Nephron (organoid): Measurements from ENCODE around the gene WASHC3.

ENCODE experiments used
- H3K27ac Mint-ChIP-seq, 3 experiments: 2 replicates each; pipeline ENCODE4 v1.8.0; 2020; ENCODE audit warnings: mixed read lengths in 3 of 3, mild to moderate bottlenecking in 2 of 3, moderate library complexity in 1 of 3
- H3K27me3 Mint-ChIP-seq: 2 replicates; pipeline ENCODE4 v1.8.0; 2021; ENCODE audit warnings: low read depth, mild to moderate bottlenecking, moderate library complexity, mixed read lengths
- H3K36me3 Mint-ChIP-seq: 2 replicates; pipeline ENCODE4 v1.8.0; 2020; ENCODE audit warnings: low read depth, mixed read lengths
- H3K4me1 Mint-ChIP-seq: 2 replicates; pipeline ENCODE4 v1.8.0; 2020; ENCODE audit warnings: mixed read lengths
- H3K4me3 Mint-ChIP-seq, 3 experiments: 2 replicates each; pipeline ENCODE4 v1.8.0; 2020; ENCODE audit warnings: mild to moderate bottlenecking in 3 of 3, mixed read lengths in 3 of 3, moderate library complexity in 2 of 3
- H3K9me3 Mint-ChIP-seq: 2 replicates; pipeline ENCODE4 v1.8.0; 2020; ENCODE audit warnings: mixed read lengths
- TF ChIP-seq, protein P1 (sequence below), 3 experiments: fragments of 200-600 bp; sonication (generic); IDR thresholded peaks; one replicate each; pipeline ENCODE4 v1.5.0; 2021; ENCODE audit warnings: antibody characterized with exemption in 3 of 3; ENCODE audit not compliant: unreplicated experiment in 3 of 3

The WASHC3 gene

DNA sequence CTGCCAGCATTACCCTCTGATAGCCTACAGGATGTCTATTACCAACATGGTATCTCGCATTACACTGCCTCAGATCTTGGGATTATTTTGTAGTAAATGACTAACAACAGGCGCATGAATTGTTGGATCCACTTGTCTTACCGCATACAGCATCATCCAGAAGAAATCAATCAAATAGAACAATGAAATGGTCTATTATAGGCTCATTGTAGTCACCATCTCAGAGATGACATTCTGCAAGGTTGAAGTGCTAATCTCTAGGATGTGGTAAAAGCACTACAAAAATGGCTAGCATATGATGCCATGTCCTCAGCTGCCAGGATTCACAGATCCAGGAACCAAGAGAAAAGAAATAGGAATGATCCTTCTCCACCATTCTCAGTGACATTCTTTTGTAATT is 52.0 kb downstream of the WASHC3 start:
- Mint-ChIP-seq H3K9me3 (no peaks in the 10 kb centered on the region), H3K4me3 (no peak overlapping the region), H3K36me3 (peaks cover 17% of the 10 kb centered on the region), H3K27me3 (no peaks in the 10 kb centered on the region), H3K27ac (no peak overlapping the region), H3K4me1 (no peaks in the 10 kb centered on the region)
- TF ChIP-seq, protein P1, sequence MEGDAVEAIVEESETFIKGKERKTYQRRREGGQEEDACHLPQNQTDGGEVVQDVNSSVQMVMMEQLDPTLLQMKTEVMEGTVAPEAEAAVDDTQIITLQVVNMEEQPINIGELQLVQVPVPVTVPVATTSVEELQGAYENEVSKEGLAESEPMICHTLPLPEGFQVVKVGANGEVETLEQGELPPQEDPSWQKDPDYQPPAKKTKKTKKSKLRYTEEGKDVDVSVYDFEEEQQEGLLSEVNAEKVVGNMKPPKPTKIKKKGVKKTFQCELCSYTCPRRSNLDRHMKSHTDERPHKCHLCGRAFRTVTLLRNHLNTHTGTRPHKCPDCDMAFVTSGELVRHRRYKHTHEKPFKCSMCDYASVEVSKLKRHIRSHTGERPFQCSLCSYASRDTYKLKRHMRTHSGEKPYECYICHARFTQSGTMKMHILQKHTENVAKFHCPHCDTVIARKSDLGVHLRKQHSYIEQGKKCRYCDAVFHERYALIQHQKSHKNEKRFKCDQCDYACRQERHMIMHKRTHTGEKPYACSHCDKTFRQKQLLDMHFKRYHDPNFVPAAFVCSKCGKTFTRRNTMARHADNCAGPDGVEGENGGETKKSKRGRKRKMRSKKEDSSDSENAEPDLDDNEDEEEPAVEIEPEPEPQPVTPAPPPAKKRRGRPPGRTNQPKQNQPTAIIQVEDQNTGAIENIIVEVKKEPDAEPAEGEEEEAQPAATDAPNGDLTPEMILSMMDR (IDR thresholded peaks at IDR 0.05; ENCODE audit: unreplicated experiment in 3 of 3) = no peak

DNA sequence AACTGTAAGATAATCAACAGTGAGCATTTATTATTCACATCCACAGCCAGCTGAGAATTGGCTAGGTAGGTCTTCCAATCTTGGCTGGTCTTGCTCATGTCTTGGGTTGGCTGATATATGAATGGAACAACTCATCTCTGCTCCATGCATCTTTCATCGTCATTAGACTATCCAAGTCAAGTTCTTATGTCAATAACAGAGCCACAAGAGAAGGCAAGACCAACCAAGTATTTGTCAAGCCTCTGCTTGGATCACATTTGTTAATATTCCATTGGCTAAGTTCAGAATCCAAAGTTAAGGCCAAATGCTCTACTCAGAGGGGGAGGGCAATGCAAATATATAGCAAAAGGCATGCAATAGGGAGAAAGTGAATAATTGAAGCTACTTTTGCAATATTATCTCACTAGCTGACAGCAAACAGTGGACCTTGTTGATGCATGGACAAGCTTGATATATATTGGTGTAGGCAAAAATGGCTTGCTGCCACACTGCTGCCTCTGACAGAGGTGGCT is 53.1 kb downstream of the WASHC3 start:
- Mint-ChIP-seq H3K27ac (no peak overlapping the region), H3K4me3 (no peak overlapping the region), H3K27me3 (no peaks in the 10 kb centered on the region), H3K4me1 (no peaks in the 10 kb centered on the region), H3K36me3 (peaks cover 15% of the 10 kb centered on the region), H3K9me3 (no peaks in the 10 kb centered on the region)
- TF ChIP-seq, protein P1 (IDR thresholded peaks at IDR 0.05; ENCODE audit: unreplicated experiment in 3 of 3) = no peak

DNA sequence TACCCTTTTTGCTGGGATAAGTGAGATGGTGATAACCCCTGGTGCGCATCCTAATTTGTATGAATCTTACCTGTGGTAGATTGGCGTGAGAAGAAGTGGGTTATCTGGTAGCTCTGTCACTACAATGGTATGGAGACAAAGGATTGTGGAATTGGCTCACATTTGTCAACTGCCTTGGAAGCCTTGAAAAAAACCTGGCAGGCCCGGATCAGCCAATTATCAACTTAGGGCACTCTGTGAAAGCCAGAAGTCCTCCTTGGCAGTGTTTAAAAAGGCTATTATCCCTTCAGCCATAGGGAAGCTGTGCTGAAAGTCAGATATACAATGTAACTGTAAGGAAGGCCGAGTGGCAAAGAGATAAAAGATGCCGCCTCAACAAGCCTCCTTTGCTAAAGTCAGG is 56.5 kb downstream of the WASHC3 start:
- Mint-ChIP-seq H3K4me3 (no peak overlapping the region), H3K4me1 (no peaks in the 10 kb centered on the region), H3K9me3 (no peaks in the 10 kb centered on the region), H3K27me3 (no peaks in the 10 kb centered on the region), H3K27ac (no peak overlapping the region), H3K36me3 (peaks cover under 1% of the 10 kb centered on the region)
- TF ChIP-seq, protein P1 (IDR thresholded peaks at IDR 0.05; ENCODE audit: unreplicated experiment in 3 of 3) = no peak

DNA sequence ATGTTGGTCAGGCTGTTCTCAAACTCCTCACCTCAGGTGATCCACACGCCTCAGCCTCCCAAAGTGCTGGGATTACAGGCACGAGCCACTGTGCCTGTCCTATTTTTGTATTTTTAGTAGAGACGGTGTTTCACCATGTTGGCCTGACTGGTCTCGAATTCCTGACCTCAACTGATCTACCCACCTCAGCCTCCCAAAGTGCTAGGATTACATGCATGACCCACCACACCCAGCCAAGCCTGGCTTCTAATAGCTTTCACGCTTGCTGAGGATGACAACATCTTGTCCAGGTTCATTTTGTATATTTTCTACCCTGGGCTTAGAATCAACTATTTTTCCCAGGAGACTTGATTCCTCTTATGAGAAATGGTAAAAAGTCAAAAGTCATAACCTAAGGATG is 64.7 kb downstream of the WASHC3 start:
- Mint-ChIP-seq H3K27me3 (no peaks in the 10 kb centered on the region), H3K36me3 (no peaks in the 10 kb centered on the region), H3K4me1 (no peaks in the 10 kb centered on the region), H3K9me3 (no peaks in the 10 kb centered on the region), H3K4me3 (no peak overlapping the region), H3K27ac (no peak overlapping the region)
- TF ChIP-seq, protein P1 (IDR thresholded peaks at IDR 0.05; ENCODE audit: unreplicated experiment in 3 of 3) = no peak

DNA sequence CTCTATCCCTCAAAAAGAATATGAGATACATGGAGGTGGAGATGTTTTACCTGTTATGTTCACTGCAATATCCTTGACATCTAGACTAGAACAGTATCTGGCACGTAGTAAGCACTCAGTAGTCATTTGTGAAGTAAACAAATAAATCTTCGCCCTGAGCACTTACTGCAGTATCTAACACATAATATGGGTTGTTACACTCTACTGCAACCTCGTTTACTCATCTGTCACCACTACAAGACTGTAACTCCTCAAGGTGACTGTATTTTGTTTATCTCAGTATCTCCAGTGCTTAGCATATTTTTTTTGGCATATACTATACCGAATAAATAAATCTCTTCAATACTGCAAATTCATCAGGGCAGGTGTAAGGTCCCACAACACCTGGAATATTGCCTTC is 66.1 kb downstream of the WASHC3 start:
- TF ChIP-seq, protein P1 (IDR thresholded peaks at IDR 0.05; ENCODE audit: unreplicated experiment in 3 of 3) = no peak
- Mint-ChIP-seq H3K4me3 (no peak overlapping the region), H3K27ac (no peak overlapping the region), H3K36me3 (no peaks in the 10 kb centered on the region), H3K4me1 (no peaks in the 10 kb centered on the region), H3K9me3 (no peaks in the 10 kb centered on the region), H3K27me3 (no peaks in the 10 kb centered on the region)

DNA sequence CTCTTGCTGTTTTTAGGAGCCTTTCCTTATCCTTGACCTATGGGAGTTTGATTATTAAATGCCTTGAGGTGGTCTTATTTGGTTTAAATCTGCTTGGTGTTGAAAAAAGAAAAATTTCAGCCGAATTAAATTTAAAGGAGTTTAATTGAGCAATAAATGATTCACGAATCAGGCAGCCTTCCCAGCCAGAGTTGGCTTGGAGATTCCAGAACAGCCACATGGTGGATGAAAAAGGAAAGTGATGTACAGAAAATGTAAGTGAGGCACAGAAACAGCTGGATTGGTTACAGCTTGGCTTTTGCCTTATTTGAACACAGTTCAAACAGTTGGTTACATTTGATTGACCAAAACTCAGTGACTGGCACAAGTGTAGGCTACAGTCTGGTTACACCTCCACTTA is 69.7 kb downstream of the WASHC3 start:
- Mint-ChIP-seq H3K27me3 (no peaks in the 10 kb centered on the region), H3K4me3 (no peak overlapping the region), H3K4me1 (no peaks in the 10 kb centered on the region), H3K9me3 (no peaks in the 10 kb centered on the region), H3K27ac (no peak overlapping the region), H3K36me3 (no peaks in the 10 kb centered on the region)
- TF ChIP-seq, protein P1 (IDR thresholded peaks at IDR 0.05; ENCODE audit: unreplicated experiment in 3 of 3) = no peak
